GM12892 (cell line): ENCODE data around the gene INPP5K.

Experiments used
- POLR2AphosphoS5 ChIP-seq: IDR thresholded peaks from 2 replicates; pipeline ENCODE4 v1.6.1; 2011; ENCODE audit warnings: low read depth, low read length, control low read depth
- TAF1 ChIP-seq: IDR thresholded peaks from 2 replicates; pipeline ENCODE4 v1.6.1; 2011; ENCODE audit warnings: low read depth, mild to moderate bottlenecking, control low read depth, low read length, borderline replicate concordance

- no peak for TF ChIP-seq POLR2AphosphoS5
- TF ChIP-seq TAF1 = no peak
These were observed 52.2 kb downstream of the INPP5K start for GRCh38 chr17:1464186-1464585.
